GM12873 (cell line): ENCODE measurements around the gene NAA20.

ENCODE experiments used
- TF ChIP-seq, protein P1 (sequence below): IDR thresholded peaks from 2 replicates; pipeline ENCODE4 v1.5.1; 2012; ENCODE audit warnings: low read depth, mild to moderate bottlenecking, moderate library complexity, low read length, control low read depth; ENCODE audit not compliant: insufficient read depth; ENCODE audit errors: missing control alignments

Gene NAA20

DNA sequence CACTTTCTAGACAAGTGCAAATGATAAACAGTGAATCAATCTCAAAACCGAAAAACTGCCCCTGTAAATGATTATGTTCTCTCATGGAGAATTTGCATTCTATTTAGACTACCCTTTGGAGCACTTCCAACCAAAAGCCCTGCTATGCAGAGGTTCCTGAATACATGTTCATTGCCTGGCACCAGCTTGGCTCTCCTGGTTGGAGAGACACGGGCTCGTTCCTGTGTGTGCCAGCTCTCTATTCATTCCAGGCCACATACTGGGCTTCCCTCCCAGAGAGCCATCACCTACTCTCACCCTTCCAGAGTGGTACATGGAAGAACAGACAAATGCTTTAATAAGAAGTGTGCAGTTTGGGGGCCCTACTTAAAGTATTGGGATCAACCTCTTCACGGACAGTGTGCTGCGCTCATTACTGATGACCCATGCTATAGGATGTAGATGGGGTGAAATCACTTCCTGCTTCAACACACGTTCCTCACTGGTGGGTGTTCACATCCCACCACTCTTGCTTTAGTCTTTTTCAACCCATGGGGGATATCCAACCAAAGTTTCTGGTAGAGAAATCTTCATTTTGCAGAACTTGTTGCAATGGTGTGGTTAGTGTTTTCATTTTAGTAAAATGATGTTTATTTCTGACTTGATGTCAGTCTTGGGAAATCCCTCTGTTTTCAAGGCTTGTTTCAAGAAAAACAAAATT, 38.5 kb upstream of the NAA20 start:
- TF ChIP-seq, protein P1, sequence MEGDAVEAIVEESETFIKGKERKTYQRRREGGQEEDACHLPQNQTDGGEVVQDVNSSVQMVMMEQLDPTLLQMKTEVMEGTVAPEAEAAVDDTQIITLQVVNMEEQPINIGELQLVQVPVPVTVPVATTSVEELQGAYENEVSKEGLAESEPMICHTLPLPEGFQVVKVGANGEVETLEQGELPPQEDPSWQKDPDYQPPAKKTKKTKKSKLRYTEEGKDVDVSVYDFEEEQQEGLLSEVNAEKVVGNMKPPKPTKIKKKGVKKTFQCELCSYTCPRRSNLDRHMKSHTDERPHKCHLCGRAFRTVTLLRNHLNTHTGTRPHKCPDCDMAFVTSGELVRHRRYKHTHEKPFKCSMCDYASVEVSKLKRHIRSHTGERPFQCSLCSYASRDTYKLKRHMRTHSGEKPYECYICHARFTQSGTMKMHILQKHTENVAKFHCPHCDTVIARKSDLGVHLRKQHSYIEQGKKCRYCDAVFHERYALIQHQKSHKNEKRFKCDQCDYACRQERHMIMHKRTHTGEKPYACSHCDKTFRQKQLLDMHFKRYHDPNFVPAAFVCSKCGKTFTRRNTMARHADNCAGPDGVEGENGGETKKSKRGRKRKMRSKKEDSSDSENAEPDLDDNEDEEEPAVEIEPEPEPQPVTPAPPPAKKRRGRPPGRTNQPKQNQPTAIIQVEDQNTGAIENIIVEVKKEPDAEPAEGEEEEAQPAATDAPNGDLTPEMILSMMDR, result no peak

DNA sequence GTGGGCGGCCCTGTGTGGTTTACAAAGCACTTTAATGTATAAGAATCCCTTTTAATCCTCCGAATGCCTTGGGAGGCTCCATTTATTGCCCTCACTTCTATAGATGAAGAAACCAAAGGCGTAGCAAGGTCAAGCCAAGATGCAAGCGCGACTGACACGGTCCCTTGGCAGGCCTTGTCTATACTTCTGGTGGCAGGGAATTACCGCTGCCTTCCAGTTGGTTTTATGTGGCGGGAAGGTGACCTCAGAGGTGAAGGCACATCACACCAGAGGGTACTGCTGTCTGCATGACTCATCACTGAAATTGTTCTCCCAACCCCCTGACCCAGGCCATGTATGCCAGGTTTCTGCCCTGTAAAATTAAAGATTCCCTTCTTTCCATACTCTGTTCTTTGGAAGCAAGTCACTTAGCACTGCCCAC, 36.1 kb upstream of the NAA20 start:
- TF ChIP-seq, protein P1, result no peak

DNA sequence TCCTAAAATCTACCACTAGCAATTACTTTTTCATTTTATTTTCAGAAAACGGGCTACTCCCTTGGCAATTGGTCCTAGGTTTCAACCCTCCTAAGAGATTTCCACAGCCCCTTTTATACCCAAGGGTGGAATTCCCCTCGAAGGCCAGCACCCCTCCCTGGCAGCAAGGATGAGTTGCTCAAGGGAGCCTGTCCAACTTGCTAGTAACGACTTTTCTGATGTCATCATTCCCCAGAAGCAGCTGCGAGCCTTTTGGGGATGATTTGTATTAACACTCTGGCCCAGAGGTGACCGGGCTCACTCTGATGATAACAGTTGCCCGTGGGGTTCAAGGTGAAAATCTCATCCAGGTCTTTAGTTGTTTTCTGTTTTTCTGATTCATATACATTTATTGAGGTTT, 30.7 kb upstream of the NAA20 start:
- TF ChIP-seq, protein P1, result no peak

DNA sequence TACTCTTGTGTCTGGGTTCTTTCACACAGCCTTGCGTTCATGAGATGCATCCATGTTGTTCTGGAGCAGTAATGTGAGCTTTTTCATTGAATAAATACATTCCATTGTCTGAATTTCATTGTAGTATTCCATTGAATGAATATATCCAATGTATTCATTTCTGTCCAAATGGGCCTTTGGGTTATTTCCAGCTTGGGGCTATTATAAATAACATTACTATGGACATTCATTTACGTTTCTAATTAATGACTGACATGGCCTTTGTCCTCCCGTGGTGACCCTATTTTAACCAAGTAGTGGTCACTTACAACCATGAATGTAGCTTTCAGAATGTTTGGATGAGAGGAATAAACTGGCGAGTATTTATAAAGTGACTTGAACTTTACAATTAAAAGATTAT, 30.1 kb upstream of the NAA20 start:
- TF ChIP-seq, protein P1, result no peak

DNA sequence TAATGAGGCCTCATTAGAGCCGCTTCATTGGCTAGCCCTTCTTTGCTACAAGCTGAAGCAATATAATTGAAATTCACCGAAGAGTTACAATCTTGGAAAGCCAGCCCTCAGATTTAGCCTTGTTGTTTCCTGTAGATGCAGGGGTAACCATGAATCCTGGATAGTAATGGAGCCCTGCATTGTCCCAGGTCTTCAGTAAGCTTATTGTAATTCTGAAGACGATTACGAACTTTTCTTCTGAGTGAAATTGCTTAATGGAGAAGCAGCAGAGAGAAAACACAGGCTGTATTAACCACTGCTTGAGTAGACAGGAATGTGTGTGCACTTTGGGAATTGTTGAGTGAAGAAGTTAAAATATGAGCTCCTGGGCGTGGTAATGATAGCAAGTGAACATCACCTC, 26.3 kb upstream of the NAA20 start:
- TF ChIP-seq, protein P1, result no peak

DNA sequence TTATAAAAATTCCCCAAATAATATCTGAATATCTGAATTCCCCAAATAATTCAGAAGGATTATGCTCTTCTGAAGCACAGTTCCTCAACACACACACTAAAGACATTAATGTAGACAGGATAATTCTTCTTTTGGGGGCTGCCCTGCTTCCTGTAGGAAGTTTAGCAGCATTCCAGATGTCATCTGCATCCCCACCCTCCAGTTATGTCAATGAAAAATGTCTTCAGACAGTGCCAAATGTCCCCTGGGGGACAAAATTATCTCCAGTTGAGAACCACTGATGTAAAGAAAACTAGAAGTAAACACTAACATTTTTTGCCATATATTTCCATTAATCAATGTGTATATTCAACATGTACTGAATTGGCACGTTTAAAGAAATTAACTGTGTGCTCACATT, 25.9 kb upstream of the NAA20 start:
- TF ChIP-seq, protein P1, result no peak

DNA sequence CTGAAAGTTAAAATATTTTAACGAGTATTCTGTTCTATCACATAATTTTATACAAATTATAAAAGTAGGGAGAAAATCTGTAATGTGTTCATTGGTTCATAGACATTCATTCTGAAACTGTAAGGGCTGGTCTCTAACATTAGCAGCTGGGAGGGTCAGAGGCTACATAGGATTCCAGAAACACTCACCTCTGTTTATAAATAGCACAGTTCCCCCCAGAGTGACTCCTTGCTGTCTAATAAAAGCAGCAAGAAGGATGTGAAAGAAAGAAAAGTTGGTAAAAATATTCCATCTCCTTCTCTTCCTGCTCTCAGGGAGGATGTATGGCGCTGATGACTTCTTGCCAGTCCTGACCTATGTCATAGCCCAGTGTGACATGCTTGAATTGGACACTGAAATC, 25.3 kb upstream of the NAA20 start:
- TF ChIP-seq, protein P1, result no peak
